HTR-8/SVneo (cell line): ENCODE measurements around the gene SF3B2.

Experiments
- DNase-seq: peaks from one replicate; pipeline ENCODE4 v3.0.0; 2011; ENCODE audit warnings: low spot score, mixed read lengths; ENCODE audit not compliant: insufficient read length
- FAIRE-seq: peaks from 2 replicates; lab custom pipeline; 2011; peaks lifted over from hg19 to GRCh38; lab: Jason Lieb, UNC

Gene SF3B2

DNA sequence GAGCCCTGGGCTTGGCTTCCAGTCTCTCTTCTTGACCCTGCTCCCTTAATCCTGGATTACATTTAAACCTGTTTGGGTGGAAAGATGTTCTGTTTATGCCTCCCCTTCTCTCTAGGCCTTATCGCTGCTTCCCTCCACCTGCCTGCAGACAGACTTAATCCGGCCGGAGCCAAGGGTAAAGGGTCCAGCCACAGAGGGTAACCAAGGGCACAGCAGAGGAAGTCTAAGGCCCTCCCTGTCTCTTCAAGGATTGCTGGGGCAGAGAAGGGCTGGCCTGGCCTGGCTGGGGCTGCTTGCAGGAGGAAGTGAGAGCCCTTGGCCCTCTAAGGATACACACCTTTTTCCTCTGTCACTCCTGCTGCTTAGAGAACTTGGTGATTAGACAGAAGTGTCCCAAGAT, 5.3 kb upstream of the SF3B2 start:
- FAIRE-seq = peak; percentile 51
- no peak for DNase-seq

DNA sequence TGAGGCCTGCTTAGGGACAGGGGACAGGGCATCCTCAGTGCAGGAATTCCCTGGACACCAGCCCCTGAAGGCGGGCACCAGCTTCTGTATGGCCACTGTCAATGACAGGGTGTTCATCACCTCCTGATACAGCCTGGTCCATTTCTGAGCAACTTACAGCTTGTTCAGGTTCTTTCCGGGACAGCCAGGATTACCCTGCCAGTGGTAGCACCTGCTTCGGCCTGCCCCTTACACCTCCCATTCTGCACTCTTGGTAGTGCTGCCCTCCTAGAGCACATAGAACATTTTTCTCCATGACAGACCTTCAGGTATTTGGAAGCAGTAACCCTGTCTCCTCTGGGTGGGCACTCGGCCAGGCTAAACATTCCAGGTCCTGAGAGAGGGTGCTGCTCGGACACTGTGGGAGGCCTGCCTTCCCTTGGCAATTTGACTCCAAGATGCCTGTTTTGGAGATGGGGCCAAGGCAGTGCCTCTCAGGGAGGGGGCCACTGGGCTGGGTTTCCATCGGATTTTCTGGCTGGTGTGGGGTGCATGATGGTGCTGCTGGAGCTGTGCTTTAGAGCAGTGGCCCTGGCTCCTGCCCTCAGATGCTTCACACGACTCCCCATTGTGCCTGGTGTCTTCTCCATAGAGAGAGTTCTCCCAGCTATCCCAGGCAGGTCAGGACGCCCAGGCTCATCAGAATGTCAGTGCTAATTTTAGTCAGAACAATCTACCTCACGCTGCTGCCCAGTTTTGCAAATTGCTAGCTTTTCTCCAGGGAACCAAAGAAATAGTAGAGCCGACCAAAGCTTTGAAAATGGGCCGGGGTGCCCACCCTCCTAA, 4.4 kb upstream of the SF3B2 start:
- DNase-seq = no peak
- FAIRE-seq = peak; percentile 88

GRCh38 chr11:66048547-66049323, 3.4 kb upstream of the SF3B2 start, which contains the start of gene GAL3ST3:
GAL3ST3 (minus strand) TSS chr11:66049161; CDS start chr11:66045415, 3,746 bp downstream.
- FAIRE-seq = no peak
- no peak for DNase-seq

DNA sequence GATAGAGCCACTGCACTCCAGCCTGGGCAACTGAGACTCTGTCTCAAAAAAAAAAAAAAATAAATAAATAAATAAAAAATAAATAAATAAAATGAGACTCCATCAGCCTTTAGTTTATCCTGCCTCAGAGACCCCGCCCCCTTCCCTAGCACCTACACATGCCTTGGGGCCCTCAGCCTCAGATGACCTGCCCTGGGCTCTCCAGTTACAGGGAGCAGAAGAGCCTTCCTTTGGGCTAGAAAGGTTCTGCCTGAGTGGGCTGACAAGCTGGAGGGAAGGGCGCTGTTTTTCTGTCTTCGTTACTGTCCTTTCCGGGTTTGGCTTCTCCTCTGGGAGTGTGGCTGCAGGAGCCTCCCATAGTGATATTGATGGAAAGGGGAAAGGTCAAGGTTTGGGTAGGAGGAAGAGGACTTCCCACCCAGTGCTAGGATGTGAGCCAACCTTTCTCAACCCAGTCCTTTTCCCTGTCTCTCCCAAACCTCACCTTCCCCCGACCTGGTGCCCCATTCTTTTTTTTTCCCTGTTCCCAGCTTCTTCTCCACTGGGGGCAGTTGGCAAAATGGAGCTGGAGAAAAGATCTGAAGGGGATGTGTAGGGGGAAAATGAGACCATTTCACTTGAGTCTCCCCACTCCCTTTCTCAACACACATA, 1.5 kb upstream of the SF3B2 start:
- FAIRE-seq (peak; percentile 60), DNase-seq (no peak)

GRCh38 chr11:66051371-66051765, 796 bp upstream of the SF3B2 start:
- DNase-seq (no peak), FAIRE-seq (no peak)

DNA sequence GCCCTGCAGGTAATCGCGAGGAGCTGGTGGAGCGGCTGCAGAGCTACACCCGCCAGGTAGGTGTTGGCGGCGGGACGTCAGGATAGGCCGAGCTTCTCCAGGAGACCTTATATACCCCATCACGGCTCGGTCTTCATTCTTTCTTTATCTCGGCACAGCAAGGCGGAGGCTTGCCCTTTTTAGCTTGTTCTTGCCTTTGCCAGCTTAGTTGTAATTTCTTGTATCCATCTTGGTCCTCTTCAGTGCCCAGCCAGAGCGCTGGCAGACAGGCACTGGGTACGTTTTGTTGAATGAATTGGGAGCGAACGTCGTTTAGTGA, 459 bp downstream of the SF3B2 start:
- FAIRE-seq = no peak
- DNase-seq = no peak

GRCh38 chr11:66055021-66055420, 2.9 kb downstream of the SF3B2 start:
- FAIRE-seq (no peak), DNase-seq (no peak)

DNA sequence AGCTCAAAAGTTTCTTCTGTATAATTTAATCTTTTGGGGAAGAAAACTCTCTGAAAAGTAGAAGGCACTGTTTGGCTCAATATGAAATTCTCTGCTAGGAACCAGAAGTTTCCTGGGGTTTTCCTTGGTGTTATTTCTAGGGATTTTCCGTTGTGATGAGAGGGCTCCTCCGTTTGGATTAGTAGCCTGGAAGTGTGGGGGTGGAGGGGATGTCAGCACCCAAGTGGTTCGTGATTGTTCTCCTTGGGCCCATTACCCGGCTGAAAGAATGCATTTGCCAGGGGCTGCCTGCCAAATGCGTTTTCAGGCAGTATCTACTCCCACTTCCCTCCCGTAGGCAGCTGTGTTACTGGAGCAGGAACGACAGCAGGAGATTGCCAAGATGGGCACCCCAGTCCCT, 4.3 kb downstream of the SF3B2 start:
- DNase-seq = no peak
- no peak for FAIRE-seq

DNA sequence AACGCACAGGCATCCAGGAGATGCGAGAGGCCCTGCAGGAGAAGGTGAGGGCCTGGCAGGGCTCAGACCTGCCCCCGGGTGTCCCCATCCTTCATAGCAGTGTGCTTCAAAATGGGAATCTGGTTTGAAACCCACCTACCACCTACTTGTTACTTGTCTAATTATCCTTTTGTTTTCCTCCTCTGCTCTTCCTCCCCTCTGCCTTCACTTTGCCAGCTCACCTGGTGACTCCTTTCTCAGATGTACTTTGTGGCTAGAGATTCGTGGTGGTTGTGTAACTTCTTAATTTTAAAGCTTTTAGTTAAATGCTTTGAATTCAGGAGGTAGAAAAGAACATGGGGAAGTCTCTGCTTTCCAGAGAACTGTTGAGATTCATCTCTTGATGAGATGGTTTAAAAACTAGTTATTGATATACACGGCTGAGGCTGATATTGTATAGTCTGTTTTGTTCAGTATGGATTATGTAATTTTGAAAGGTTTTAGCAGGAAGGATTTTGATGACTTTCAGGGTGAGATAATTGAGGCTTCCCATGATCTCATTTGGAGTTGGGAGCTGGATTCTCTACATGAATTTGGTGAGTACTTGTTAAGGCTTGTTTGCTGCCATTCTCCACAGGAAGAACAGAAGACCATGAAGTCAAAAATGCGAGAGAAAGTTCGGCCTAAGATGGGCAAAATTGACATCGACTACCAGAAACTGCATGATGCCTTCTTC, 8.0 kb downstream of the SF3B2 start:
- no peak for FAIRE-seq

DNA sequence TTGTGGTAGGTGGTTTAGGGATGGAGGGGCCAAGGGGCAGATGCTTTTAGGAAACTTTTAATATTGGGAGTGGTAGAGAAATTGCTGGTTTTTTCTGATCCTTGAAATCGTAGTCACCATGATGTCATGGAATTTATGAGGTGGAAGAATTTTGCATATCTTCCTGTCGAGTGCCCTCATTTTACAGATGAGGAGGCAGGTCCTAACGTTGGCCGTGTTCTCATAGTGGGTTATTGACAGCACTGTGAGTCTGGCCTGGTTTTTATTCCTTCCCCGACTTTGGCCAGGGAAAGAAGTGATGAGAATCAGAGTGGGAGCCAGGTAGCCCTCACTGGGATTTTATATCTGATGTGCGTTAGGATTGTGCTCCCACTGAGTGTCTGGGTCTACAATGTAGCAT, 9.1 kb downstream of the SF3B2 start:
- DNase-seq (no peak), FAIRE-seq (no peak)

More for the DNA sequence above, 8.0 kb downstream of the SF3B2 start:
- no peak for DNase-seq

DNA sequence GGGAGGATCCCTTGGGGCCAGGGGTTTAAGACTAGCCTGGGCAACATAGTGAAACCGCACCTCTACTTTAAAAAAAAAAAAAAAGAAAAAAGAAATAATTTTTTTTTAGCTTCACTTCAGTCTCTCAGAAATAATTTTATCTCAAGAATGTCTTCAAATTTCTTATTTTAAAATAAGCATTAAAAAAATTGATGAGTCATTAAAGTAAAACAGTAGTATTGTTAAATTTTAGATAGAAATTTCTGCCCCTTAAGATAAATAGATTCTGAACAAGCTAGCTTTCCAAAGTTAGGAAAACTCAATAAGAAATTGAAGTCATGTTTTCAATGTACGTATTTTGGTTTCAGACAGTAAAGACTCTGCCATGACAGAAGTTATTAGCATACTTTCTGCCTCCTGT, 10.2 kb downstream of the SF3B2 start:
- FAIRE-seq (no peak), DNase-seq (no peak)

DNA sequence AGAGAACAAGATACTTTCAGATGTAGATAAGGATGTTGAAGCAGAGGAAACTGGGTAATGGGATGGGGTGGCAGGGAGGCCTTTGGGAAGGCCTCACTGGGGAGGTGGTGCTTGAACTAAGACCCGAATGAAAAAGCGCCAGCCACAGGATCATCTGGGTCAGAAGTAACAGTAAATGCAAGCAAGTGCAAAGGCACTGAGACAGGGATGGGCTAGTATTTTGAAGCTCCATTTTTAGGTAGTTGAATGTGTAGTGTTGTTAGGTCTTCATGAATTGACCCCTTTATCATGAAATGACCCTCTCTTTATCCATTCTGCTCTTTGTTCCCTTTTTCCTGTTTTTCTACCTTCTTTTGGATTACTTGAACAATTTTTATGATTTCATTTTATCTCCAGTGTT, 11.7 kb downstream of the SF3B2 start:
- DNase-seq (no peak), FAIRE-seq (no peak)

GRCh38 chr11:66064571-66064970, 12.4 kb downstream of the SF3B2 start:
- FAIRE-seq (no peak), DNase-seq (no peak)

- FAIRE-seq (no peak), DNase-seq (no peak)
These were observed 14.6 kb downstream of the SF3B2 start for GRCh38 chr11:66066751-66067150.

GRCh38 chr11:66067640-66068039, 15.5 kb downstream of the SF3B2 start:
- no peak for DNase-seq
- FAIRE-seq = no peak

DNA sequence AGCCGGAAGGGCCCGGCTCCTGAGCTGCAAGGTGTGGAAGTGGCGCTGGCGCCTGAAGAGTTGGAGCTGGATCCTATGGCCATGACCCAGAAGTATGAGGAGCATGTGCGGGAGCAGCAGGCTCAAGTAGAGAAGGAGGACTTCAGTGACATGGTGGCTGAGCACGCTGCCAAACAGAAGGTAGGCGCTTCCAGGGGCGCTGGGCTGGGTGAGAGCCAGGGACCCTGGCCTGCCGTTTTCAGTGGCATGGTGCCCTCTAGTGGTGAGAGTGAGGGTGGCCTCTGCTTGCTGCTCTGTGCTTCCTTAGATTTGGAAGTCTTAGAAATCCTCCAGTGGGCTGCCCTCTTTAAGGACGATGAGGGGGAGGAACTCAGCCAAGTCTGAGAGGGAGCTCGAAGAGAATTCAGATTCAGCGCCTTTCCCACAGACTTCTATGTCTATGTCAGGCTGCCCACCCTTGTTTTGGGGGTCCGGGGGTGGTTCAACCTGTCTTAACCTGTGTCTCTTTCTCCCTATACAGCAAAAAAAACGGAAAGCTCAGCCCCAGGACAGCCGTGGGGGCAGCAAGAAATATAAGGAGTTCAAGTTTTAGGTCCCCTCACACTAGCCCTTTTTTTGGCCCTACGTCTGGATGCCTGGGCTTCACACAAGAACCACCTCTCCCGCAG, 16.1 kb downstream of the SF3B2 start:
- FAIRE-seq (peak; percentile 83), DNase-seq (peak; percentile 94)

- FAIRE-seq (peak; percentile 72), DNase-seq (no peak)
These were observed 17.0 kb downstream of the SF3B2 start for GRCh38 chr11:66068923-66069714.

- DNase-seq (peak; percentile 81), FAIRE-seq (peak; percentile 97)
These were observed 17.8 kb downstream of the SF3B2 start, which contains the start of gene PACS1 for GRCh38 chr11:66069715-66070603. PACS1 (plus strand) TSS chr11:66070272; CDS start chr11:66070487, 215 bp downstream.
